Astrocyte (in vitro differentiated cells and primary cell): ENCODE results near the gene MAPKAP1. TPM values are rescaled to one million over a fixed set of nuclear protein-coding genes. Genes with fewer than 3 reads are reported as not detected.
A peak's percentile ranks its signal among the peaks of the same experiment; 100 is the strongest.

Source experiments
- DNase-seq: peaks from one replicate; pipeline ENCODE4 v3.0.0-alpha.2; 2010; ENCODE audit warnings: low read depth
- FAIRE-seq: peaks from 2 replicates; lab custom pipeline; 2011; peaks lifted over from hg19 to GRCh38; lab: Jason Lieb, UNC
- H2AFZ ChIP-seq: 2 replicates; pipeline ENCODE4 v1.6.0; 2012; ENCODE audit warnings: low read depth, low read length, inconsistent platforms
- H3K27ac ChIP-seq: 2 replicates; pipeline ENCODE4 v1.5.1; 2011; ENCODE audit warnings: low read depth, low read length, inconsistent platforms
- H3K27me3 ChIP-seq: 2 replicates; pipeline ENCODE4 v1.6.0; 2011; ENCODE audit warnings: low read length, inconsistent platforms; ENCODE audit not compliant: insufficient read depth
- H3K36me3 ChIP-seq: 2 replicates; pipeline ENCODE4 v1.5.1; 2011; ENCODE audit warnings: low read length, inconsistent platforms; ENCODE audit not compliant: insufficient read depth
- H3K4me1 ChIP-seq: 2 replicates; pipeline ENCODE4 v1.5.1; 2011; ENCODE audit warnings: low read length, inconsistent platforms; ENCODE audit not compliant: insufficient read depth
- H3K4me2 ChIP-seq: 2 replicates; pipeline ENCODE4 v1.6.0; 2012; ENCODE audit warnings: low read length, inconsistent platforms
- H3K4me3 ChIP-seq: 2 replicates; pipeline ENCODE4 v1.5.1; 2011; ENCODE audit warnings: low read depth, mild to moderate bottlenecking, low read length, inconsistent platforms; ENCODE audit not compliant: insufficient read depth
- H3K79me2 ChIP-seq: 2 replicates; pipeline ENCODE4 v1.6.0; 2012; ENCODE audit warnings: mild to moderate bottlenecking, low read length, inconsistent platforms; ENCODE audit not compliant: insufficient read depth
- H3K9ac ChIP-seq: 2 replicates; pipeline ENCODE4 v1.6.0; 2012; ENCODE audit warnings: mild to moderate bottlenecking, low read length, inconsistent platforms
- H3K9me3 ChIP-seq: 2 replicates; pipeline ENCODE4 v1.5.1; 2012; ENCODE audit warnings: low read depth, mild to moderate bottlenecking, low read length, inconsistent platforms; ENCODE audit not compliant: insufficient read depth
- H4K20me1 ChIP-seq: 2 replicates; pipeline ENCODE4 v1.6.0; 2012; ENCODE audit warnings: low read length, inconsistent platforms; ENCODE audit not compliant: insufficient read depth
- H3K27ac Mint-ChIP-seq: one replicate; pipeline ENCODE4 v1.8.0; 2021; ENCODE audit warnings: mild to moderate bottlenecking, mixed read lengths; ENCODE audit not compliant: unreplicated experiment
- H3K27me3 Mint-ChIP-seq: one replicate; pipeline ENCODE4 v1.8.0; 2021; ENCODE audit warnings: low read depth, mixed read lengths; ENCODE audit not compliant: unreplicated experiment
- H3K36me3 Mint-ChIP-seq: one replicate; pipeline ENCODE4 v1.8.0; 2021; ENCODE audit warnings: low read depth, mixed read lengths; ENCODE audit not compliant: unreplicated experiment
- H3K4me1 Mint-ChIP-seq: one replicate; pipeline ENCODE4 v1.8.0; 2021; ENCODE audit warnings: low read depth, mixed read lengths; ENCODE audit not compliant: unreplicated experiment
- H3K4me3 Mint-ChIP-seq: one replicate; pipeline ENCODE4 v1.8.0; 2021; ENCODE audit warnings: mild to moderate bottlenecking, moderate library complexity, mixed read lengths; ENCODE audit not compliant: unreplicated experiment
- H3K9me3 Mint-ChIP-seq: one replicate; pipeline ENCODE4 v1.8.0; 2021; ENCODE audit warnings: mild to moderate bottlenecking, mixed read lengths; ENCODE audit not compliant: unreplicated experiment
- EZH2 ChIP-seq: IDR thresholded peaks from 2 replicates; pipeline ENCODE4 v1.6.1; 2012; ENCODE audit warnings: mild to moderate bottlenecking, low read length, inconsistent platforms; ENCODE audit not compliant: insufficient read depth
- total RNA-seq: library from RNA; stranded (reverse); gene quantifications from 2 replicates; pipeline ENCODE4 v1.2.1, GENCODE V29; 2021
- TF ChIP-seq, protein P1 (sequence below): IDR thresholded peaks from 2 replicates; pipeline ENCODE4 v1.5.1; 2011; ENCODE audit warnings: low read depth, mild to moderate bottlenecking, inconsistent platforms, low read length, moderate library complexity; ENCODE audit not compliant: insufficient read depth

The MAPKAP1 gene
- total RNA-seq, 1 donor from 2014 or later = 109 TPM

- no peaks in the 10 kb centered on the region for H3K9me3 ChIP-seq
- Mint-ChIP-seq H3K4me3 (no peak overlapping the region), H3K4me1 (peaks cover 20% of the 10 kb centered on the region), H3K9me3 (no peaks in the 10 kb centered on the region), H3K36me3 (peaks cover 3% of the 10 kb centered on the region), H3K27me3 (no peaks in the 10 kb centered on the region), H3K27ac (no peak overlapping the region)
- DNase-seq (no peak), FAIRE-seq (no peak)
- H3K79me2 ChIP-seq = peaks cover 89% of the 10 kb centered on the region
- no peak overlapping the region for H3K4me3 ChIP-seq
- H3K36me3 ChIP-seq = no peaks in the 10 kb centered on the region
- H3K4me2 ChIP-seq = no peak overlapping the region
- no peak overlapping the region for H3K9ac ChIP-seq
- H3K27ac ChIP-seq = no peak overlapping the region
- H3K4me1 ChIP-seq = peaks cover 23% of the 10 kb centered on the region
- peaks cover 57% of the 10 kb centered on the region for H4K20me1 ChIP-seq
- H2AFZ ChIP-seq = no peak overlapping the region
- TF ChIP-seq, protein P1, sequence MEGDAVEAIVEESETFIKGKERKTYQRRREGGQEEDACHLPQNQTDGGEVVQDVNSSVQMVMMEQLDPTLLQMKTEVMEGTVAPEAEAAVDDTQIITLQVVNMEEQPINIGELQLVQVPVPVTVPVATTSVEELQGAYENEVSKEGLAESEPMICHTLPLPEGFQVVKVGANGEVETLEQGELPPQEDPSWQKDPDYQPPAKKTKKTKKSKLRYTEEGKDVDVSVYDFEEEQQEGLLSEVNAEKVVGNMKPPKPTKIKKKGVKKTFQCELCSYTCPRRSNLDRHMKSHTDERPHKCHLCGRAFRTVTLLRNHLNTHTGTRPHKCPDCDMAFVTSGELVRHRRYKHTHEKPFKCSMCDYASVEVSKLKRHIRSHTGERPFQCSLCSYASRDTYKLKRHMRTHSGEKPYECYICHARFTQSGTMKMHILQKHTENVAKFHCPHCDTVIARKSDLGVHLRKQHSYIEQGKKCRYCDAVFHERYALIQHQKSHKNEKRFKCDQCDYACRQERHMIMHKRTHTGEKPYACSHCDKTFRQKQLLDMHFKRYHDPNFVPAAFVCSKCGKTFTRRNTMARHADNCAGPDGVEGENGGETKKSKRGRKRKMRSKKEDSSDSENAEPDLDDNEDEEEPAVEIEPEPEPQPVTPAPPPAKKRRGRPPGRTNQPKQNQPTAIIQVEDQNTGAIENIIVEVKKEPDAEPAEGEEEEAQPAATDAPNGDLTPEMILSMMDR = no peak
- no peak for TF ChIP-seq EZH2
- no peaks in the 10 kb centered on the region for H3K27me3 ChIP-seq
Observed at GRCh38 chr9:125637241-125637640, 69.8 kb downstream of the MAPKAP1 start.

- Histone ChIP-seq H3K4me3 (no peak overlapping the region), H3K9me3 (no peaks in the 10 kb centered on the region), H4K20me1 (peaks cover 69% of the 10 kb centered on the region), H3K79me2 (peaks cover 85% of the 10 kb centered on the region), H3K4me2 (no peak overlapping the region), H2AFZ (no peak overlapping the region), H3K36me3 (no peaks in the 10 kb centered on the region), H3K27me3 (no peaks in the 10 kb centered on the region), H3K9ac (no peak overlapping the region), H3K4me1 (peaks cover 34% of the 10 kb centered on the region), H3K27ac (no peak overlapping the region)
- H3K27me3 Mint-ChIP-seq = no peaks in the 10 kb centered on the region
- no peak overlapping the region for H3K27ac Mint-ChIP-seq
- peaks cover 3% of the 10 kb centered on the region for H3K36me3 Mint-ChIP-seq
- TF ChIP-seq EZH2 = no peak
- TF ChIP-seq, protein P1 = no peak
- H3K4me3 Mint-ChIP-seq = no peak overlapping the region
- DNase-seq = no peak
- no peak for FAIRE-seq
- H3K4me1 Mint-ChIP-seq = peaks cover 30% of the 10 kb centered on the region
- no peaks in the 10 kb centered on the region for H3K9me3 Mint-ChIP-seq
Observed at GRCh38 chr9:125635888-125636287, 71.1 kb downstream of the MAPKAP1 start.

DNA sequence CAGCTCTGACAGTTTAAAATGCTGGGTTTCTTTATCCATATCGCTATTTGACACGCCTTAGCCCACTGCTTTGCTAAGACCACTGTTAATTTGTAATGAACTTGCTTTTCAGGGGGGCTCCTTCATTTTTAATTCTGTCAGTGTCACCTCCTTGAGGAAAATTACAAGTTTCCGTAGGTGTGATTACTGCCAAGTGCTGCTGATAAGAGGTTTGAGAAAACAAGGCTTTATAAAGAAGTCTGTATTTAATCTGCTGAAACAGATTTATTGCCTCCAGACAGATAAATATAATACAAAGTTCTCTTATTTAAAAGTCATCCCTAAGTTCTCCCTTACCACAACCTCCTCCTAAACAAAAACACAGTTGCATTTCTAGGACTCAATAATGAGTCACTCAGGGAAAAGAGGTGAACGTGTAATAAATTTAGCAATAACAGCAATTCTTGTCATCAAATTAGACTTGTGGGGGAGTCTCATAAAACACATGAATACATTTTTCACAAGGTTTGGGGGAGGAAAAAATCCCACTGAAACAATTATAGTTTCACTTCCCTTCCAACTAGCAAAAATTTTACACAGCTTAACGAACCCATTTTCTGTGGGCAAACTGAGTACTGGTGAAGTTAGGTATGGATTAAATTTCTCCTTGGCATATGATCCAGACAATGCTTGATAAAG, 72.8 kb downstream of the MAPKAP1 start:
- no peaks in the 10 kb centered on the region for H3K9me3 ChIP-seq
- no peaks in the 10 kb centered on the region for H3K27me3 ChIP-seq
- FAIRE-seq = no peak
- TF ChIP-seq, protein P1 = no peak
- no peak for TF ChIP-seq EZH2
- H3K4me2 ChIP-seq = peak overlapping the region; percentile 35
- no peak overlapping the region for H3K9ac ChIP-seq
- Mint-ChIP-seq H3K36me3 (no peaks in the 10 kb centered on the region), H3K4me1 (peaks cover 29% of the 10 kb centered on the region), H3K27me3 (no peaks in the 10 kb centered on the region), H3K9me3 (no peaks in the 10 kb centered on the region), H3K27ac (peak overlapping the region; percentile 13), H3K4me3 (no peak overlapping the region)
- peaks cover 78% of the 10 kb centered on the region for H4K20me1 ChIP-seq
- H3K4me1 ChIP-seq = peaks cover 34% of the 10 kb centered on the region
- no peak overlapping the region for H2AFZ ChIP-seq
- H3K27ac ChIP-seq = no peak overlapping the region
- H3K36me3 ChIP-seq = no peaks in the 10 kb centered on the region
- H3K79me2 ChIP-seq = peaks cover 88% of the 10 kb centered on the region
- H3K4me3 ChIP-seq = no peak overlapping the region
- DNase-seq = no peak
